HepG2 (cell line): Measurements from ENCODE around the gene WDR7. TPM values are rescaled to one million over a fixed set of nuclear protein-coding genes. Genes with fewer than 3 reads are reported as not detected.

Experiments
- ATAC-seq: fragments of 200-7000 bp; cut with Tn5 transposase; 3 replicates; pipeline ENCODE4 v1.9.1; 2020; ENCODE audit warnings: mild to moderate bottlenecking, moderate library complexity
- BruUV-seq: library from RNA; stranded (reverse); fragments of 400-500 nt; replicated peaks from 2 replicates; lab custom pipeline; 2021; lab: Mats Ljungman, UMichigan
- CTCF ChIA-PET: fragments of 300-600 bp; formaldehyde crosslinking; extraction: SDS; loops from one replicate; lab custom pipeline; 2021; ENCODE audit warnings: low total read pairs, inconsistent platforms, low intra/inter-chr PET ratio; lab: Yijun Ruan, JAX
- POLR2A ChIA-PET: fragments of 350-600 bp; sonication (Branson Sonifier 250); formaldehyde crosslinking; loops from one replicate; lab custom pipeline; 2020; ENCODE audit warnings: antibody characterized with exemption, inconsistent platforms; lab: Yijun Ruan, JAX
- DNase-seq: peaks from one replicate; pipeline ENCODE4 v3.0.0-alpha.2; 2015; ENCODE audit warnings: low spot score
- FAIRE-seq: peaks from 3 replicates; lab custom pipeline; 2011; peaks lifted over from hg19 to GRCh38; lab: Jason Lieb, UNC
- H2AFZ ChIP-seq: one replicate; pipeline ENCODE4 v1.6.1; 2011; ENCODE audit warnings: low read length, inconsistent platforms
- H3K27ac ChIP-seq: fragments of 300-600 bp; 3 replicates; pipeline ENCODE4 v1.8.0; 2011; ENCODE audit warnings: mixed run types, mild to moderate bottlenecking, mixed read lengths, low read length, inconsistent platforms; ENCODE audit not compliant: insufficient read depth; ENCODE audit errors: extremely low read length
- H3K27me3 ChIP-seq, 2 experiments: fragments of 200-600 bp in 1 of 2; 2 replicates in 1 of 2; 3 replicates in 1 of 2; pipeline versions ENCODE4 v1.6.0 to v1.8.0; 2011; ENCODE audit warnings: low read length in 2 of 2, mild to moderate bottlenecking in 2 of 2, moderate library complexity in 2 of 2, inconsistent platforms in 1 of 2; ENCODE audit not compliant: insufficient read depth in 2 of 2, control insufficient read depth in 1 of 2
- H3K36me3 ChIP-seq, 2 experiments: fragments of 200-600 bp in 1 of 2; replicated peaks in 1 of 2; 2 replicates in 1 of 2; 3 replicates in 1 of 2; pipeline versions ENCODE4 v1.5.1 to v1.8.0; 2011; ENCODE audit warnings: low read length in 2 of 2, inconsistent platforms in 1 of 2; ENCODE audit not compliant: insufficient read depth in 2 of 2, control insufficient read depth in 1 of 2
- H3K4me1 ChIP-seq: 2 replicates; pipeline ENCODE4 v1.5.1; 2012; ENCODE audit warnings: low read length, inconsistent platforms; ENCODE audit not compliant: insufficient read depth
- H3K4me2 ChIP-seq: 2 replicates; pipeline ENCODE4 v1.6.0; 2011; ENCODE audit warnings: low read depth, low read length, inconsistent platforms
- H3K4me3 ChIP-seq, 3 experiments: fragments of 200-600 bp in 1 of 3; sonication (generic), shearing (Covaris generic) in 1 of 3; replicated peaks in 1 of 3; 2 replicates each; pipeline ENCODE4 v1.5.1; 2011 to 2016; ENCODE audit warnings: low read length in 3 of 3, inconsistent platforms in 2 of 3, low read depth in 2 of 3, mild to moderate bottlenecking in 2 of 3, control low read depth in 1 of 3, mixed read lengths in 1 of 3; ENCODE audit not compliant: insufficient read depth in 1 of 3
- H3K79me2 ChIP-seq: one replicate; pipeline ENCODE4 v1.6.1; 2011; ENCODE audit warnings: low read length, inconsistent platforms; ENCODE audit not compliant: insufficient read depth
- H3K9ac ChIP-seq: 2 replicates; pipeline ENCODE4 v1.6.0; 2011; ENCODE audit warnings: mild to moderate bottlenecking, low read depth, low read length, inconsistent platforms; ENCODE audit not compliant: insufficient read depth
- H3K9me3 ChIP-seq: 2 replicates; pipeline ENCODE4 v1.5.1; 2012; ENCODE audit warnings: mild to moderate bottlenecking, low read length
- H4K20me1 ChIP-seq: 2 replicates; pipeline ENCODE4 v1.6.0; 2011; ENCODE audit warnings: inconsistent platforms, mild to moderate bottlenecking, low read length, moderate library complexity; ENCODE audit not compliant: insufficient read depth
- CENPBD1 ChIP-seq: sonication (generic); formaldehyde crosslinking; IDR thresholded peaks from 2 replicates; pipeline ENCODE4 v1.8.0; 2022; ENCODE audit warnings: missing genetic modification reagents, low read depth, mild to moderate bottlenecking, borderline replicate concordance
- REPIN1 ChIP-seq: sonication (generic); formaldehyde crosslinking; IDR thresholded peaks from 2 replicates; pipeline ENCODE4 v1.8.0; 2022; ENCODE audit warnings: missing genetic modification reagents, low read depth, mild to moderate bottlenecking, borderline replicate concordance
- SALL2 ChIP-seq: sonication (generic); formaldehyde crosslinking; IDR thresholded peaks from 2 replicates; pipeline ENCODE4 v1.8.1; 2023; ENCODE audit warnings: mild to moderate bottlenecking, missing genetic modification reagents, inconsistent platforms
- ZNF18 ChIP-seq: sonication (generic); formaldehyde crosslinking; IDR thresholded peaks from 2 replicates; pipeline ENCODE4 v1.8.0; 2022; ENCODE audit warnings: mild to moderate bottlenecking, missing genetic modification reagents; ENCODE audit not compliant: insufficient replicate concordance
- WGBS: methylation state at CpG from one replicate; pipeline ENCODE4 v1.1.6; 2017; ENCODE audit warnings: low lambda C conversion rate; 5-methylcytosine and 5-hydroxymethylcytosine counted together
- in situ Hi-C: cut with HindIII; loops from 2 replicates; pipeline ENCODE4 v1.10.0; 2017; ENCODE audit warnings: low pct_unique_long_range_greater_than_20kb; ENCODE audit not compliant: extremely low pct_ligation_motif_present
- intact Hi-C: fragments of 100-400 bp; cut with micrococcal nuclease; formaldehyde crosslinking; loops from one replicate; pipeline ENCODE4 v1.10.0; 2022; ENCODE audit not compliant: unreplicated experiment
- polyA plus RNA-seq, 8 experiments: library from polyadenylated mRNA; depleted of rRNA in 3 of 8; stranded (reverse) in 7 of 8; unstranded in 1 of 8; fragments of >200 nt; fragmentation: Illumina TruSeq in 4 of 8; extraction: Trizol in 4 of 8; gene quantifications; 2 replicates each; pipeline versions ENCODE4 v1.2.1 to v1.2.3, GENCODE V29; 2011 to 2016; ENCODE audit warnings: low read depth in 4 of 8, missing spikeins in 1 of 8, mixed read lengths in 1 of 8; ENCODE audit not compliant: insufficient read depth in 1 of 8
- total RNA-seq, 5 experiments: library from RNA; depleted of rRNA; stranded (reverse); fragments of >200 nt; fragmentation: Illumina TruSeq; extraction: Trizol; gene quantifications; 2 replicates each; pipeline ENCODE4 v1.2.3, GENCODE V29; 2016; ENCODE audit warnings: low read depth in 1 of 5

Gene WDR7
- total and polyA plus RNA-seq, 2 of the 13 experiments (the other 11 are each of a cell fraction or from before 2014, with no cell fraction given), result 2.0 to 7.8 TPM

- Histone ChIP-seq H3K4me1 (no peaks in the 10 kb centered on the region), H3K9me3 (no peaks in the 10 kb centered on the region), H3K36me3 (no peaks in the 10 kb centered on the region), H3K27me3 (no peaks in the 10 kb centered on the region), H3K9ac (no peak overlapping the region), H2AFZ (no peak overlapping the region), H3K4me3 (no peak overlapping the region), H3K79me2 (no peaks in the 10 kb centered on the region), H3K4me2 (no peak overlapping the region), H3K27ac (no peak overlapping the region), H4K20me1 (no peaks in the 10 kb centered on the region)
- ChIA-PET CTCF (no interaction called here), POLR2A (no interaction called here)
- in situ Hi-C loops (no loop called here), intact Hi-C loops (no loop called here)
- WGBS, result 97% methylated on average over 2 of the region's 2 CpGs
- no peak for FAIRE-seq
- DNase-seq, result no peak
- no peak for TF ChIP-seq REPIN1 (CRISPR knock-in tag)
- no peak for ATAC-seq
- no TSS peak for BruUV-seq
These were observed 75.7 kb downstream of the WDR7 start for GRCh38 chr18:56726906-56727305.

GRCh38 chr18:56727399-56727798, 76.2 kb downstream of the WDR7 start:
- Histone ChIP-seq H3K36me3 (no peaks in the 10 kb centered on the region), H4K20me1 (no peaks in the 10 kb centered on the region), H2AFZ (no peak overlapping the region), H3K4me3 (no peak overlapping the region), H3K79me2 (no peaks in the 10 kb centered on the region), H3K9me3 (no peaks in the 10 kb centered on the region), H3K27me3 (no peaks in the 10 kb centered on the region), H3K4me1 (no peaks in the 10 kb centered on the region), H3K27ac (no peak overlapping the region), H3K4me2 (no peak overlapping the region), H3K9ac (no peak overlapping the region)
- DNase-seq (no peak), ATAC-seq (no peak), FAIRE-seq (no peak)
- BruUV-seq, result no TSS peak
- WGBS, result 91% methylated on average over 5 of the region's 5 CpGs
- ChIA-PET CTCF (no interaction called here), POLR2A (no interaction called here)
- TF ChIP-seq ZNF18 (no peak), SALL2 (CRISPR knock-in tag) (no peak), CENPBD1 (CRISPR knock-in tag) (no peak)
- intact Hi-C loops, result no loop called here
- in situ Hi-C loops, result no loop called here
